Left colon (tissue), 2 donors: ENCODE measurements around the gene IFNG-AS1. TPM values are rescaled to one million over a fixed set of nuclear protein-coding genes. Genes with fewer than 3 reads are reported as not detected.

ENCODE experiments used
- ATAC-seq: fragments of 200-7000 bp; cut with Tn5 transposase; one replicate; pipeline ENCODE4 v1.9.1; 2020; ENCODE audit warnings: mild to moderate bottlenecking, moderate library complexity
- DNase-seq, 2 donors: peaks; one replicate each; pipeline ENCODE4 v3.0.0-alpha.2; 2020
- intact Hi-C, 2 donors: fragments of 100-400 bp; cut with DNase I in 1 of 2; cut with micrococcal nuclease in 1 of 2; formaldehyde crosslinking; loops; one replicate each; pipeline versions ENCODE4 v1.11.2 to v1.14.0; 2022; cut with DNase I, micrococcal nuclease
- total RNA-seq, 2 donors: library from RNA; stranded (reverse); fragmentation: NEBNext Ultra II Directional; extraction: Animal tissue kit (Norgen Biotek cat#: 25700); gene quantifications; one replicate each; pipeline ENCODE4 v1.2.1, GENCODE V29; 2021
- donor health status: DM: no; HTN: no; CAD: no.
- donor health status: DM: yes; HTN: yes; CAD: no.

IFNG-AS1 gene
- total RNA-seq, 2 donors from 2014 or later: 0.56 TPM; not detected in 1

- DNase-seq (no peak), ATAC-seq (no peak)
- intact Hi-C loops: no loop called here
Measured at GRCh38 chr12:68028647-68029046, 39.4 kb downstream of the IFNG-AS1 start.

GRCh38 chr12:68030248-68030647, 41.0 kb downstream of the IFNG-AS1 start:
- ATAC-seq (no peak), DNase-seq (no peak)
- intact Hi-C loops: no loop called here

- ATAC-seq: no peak
- intact Hi-C loops: no loop called here
- DNase-seq: no peak
Measured at GRCh38 chr12:68031174-68031573, 41.9 kb downstream of the IFNG-AS1 start.

DNA sequence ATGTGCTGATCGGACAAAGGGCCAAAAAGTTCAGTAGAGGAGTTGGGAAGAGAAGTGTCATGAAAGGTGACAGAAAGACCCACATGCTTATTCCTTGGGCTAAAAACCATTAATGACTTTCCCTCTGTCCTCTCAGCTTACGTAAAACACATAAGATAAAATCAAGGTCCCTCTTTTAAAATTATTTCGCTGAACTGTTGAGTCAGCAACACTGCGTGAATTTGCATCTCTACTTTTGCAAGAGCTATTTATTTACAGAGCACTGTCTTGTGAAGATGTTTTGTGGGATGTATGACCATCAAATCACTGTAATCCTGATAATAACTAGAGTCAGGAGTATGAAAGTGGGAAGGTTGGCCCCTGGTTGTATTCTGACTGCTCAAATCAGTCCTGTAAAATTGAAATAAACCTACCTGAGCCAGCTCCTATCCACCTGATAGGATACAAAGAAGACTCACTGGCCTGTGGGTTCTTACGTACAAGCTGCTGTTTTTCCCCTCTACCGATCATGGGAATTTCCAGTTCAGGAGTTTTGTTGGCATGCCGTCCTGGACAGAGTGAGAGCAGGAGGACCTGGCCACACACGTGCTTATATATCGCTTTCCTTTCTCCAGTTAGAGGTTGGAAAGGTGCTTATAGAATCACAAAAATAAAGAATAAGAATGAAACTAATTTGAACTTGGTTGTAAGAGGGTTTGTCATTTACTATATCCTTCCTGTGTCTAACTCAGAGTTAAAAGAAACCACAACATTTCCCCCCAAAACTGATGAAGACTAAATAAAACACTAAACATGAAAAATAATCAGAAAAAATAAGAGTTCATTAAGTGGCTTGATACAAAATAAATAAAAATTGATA, 42.9 kb downstream of the IFNG-AS1 start:
- ATAC-seq: no peak
- intact Hi-C loops: no loop called here
- no peak for DNase-seq

- ATAC-seq (no peak), DNase-seq (no peak)
- intact Hi-C loops: no loop called here
Measured at GRCh38 chr12:68034567-68034966, 45.3 kb downstream of the IFNG-AS1 start.

GRCh38 chr12:68036642-68037041, 47.4 kb downstream of the IFNG-AS1 start:
- DNase-seq: no peak

DNA sequence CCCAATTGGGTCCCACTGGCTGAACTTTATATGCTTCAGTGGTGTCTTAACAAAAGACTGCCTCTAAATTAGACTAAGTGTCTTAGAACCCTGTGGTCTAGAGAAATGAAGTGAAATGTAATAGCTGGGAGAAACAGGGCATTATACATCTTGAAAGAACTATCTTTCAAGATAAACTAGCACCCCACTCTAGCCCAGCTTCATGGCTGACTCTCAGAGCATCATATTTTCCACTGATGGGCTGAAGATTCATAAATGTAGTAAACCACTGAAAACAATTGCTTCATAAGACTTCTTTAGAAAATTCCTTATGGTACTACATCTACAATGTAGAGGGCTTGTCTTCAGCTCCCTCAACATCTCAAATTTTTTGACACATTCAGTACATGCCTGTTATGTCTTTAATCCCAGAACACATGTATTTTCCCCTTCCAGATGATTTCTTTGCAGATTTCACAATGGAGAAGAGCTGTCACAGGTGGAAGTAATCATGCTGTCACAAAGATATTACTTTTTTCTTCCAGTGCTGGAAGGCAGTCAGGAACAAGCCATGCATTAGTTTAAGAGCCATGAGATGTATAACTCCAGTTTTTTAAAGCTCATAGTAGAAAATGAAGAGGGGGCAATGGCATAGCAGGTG, 48.5 kb downstream of the IFNG-AS1 start:
- no peak for DNase-seq
- intact Hi-C loops: no loop called here
- ATAC-seq: no peak

More at GRCh38 chr12:68036642-68037041, 47.4 kb downstream of the IFNG-AS1 start:
- intact Hi-C loops: no loop called here
- no peak for ATAC-seq

GRCh38 chr12:68038650-68039049, 49.4 kb downstream of the IFNG-AS1 start:
- ATAC-seq: no peak
- intact Hi-C loops: no loop called here

DNA sequence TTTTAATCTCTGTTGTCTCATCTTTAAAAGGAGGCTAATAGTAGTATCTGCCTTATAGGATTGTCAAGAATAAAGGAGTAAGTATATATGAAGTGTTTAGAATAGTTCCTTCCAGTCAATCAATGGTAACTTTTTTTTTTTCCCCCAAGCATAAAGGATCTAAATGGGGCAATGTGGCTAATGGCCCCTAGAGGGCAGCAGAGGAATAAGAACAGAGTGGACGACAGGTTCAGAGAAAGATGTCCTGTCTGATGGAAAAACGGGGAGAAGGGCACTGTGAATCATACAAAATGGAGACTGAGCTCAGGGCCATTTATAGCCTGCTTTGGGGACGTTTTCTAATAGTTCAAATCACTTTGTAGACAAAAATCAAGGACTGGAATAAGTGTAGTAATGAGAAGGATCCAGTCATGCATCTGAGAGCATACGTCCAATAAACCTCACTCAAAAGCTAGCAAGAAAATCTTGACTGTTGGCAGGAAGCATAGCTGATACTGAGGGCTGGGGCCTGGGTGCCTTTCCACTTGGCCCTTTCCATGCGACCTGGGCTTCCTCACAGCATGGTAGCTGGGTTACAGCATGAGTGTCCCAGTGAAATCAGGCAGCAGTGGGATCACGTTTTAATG, 51.3 kb downstream of the IFNG-AS1 start:
- peak; percentile 26 to 73 for DNase-seq
- ATAC-seq: peak; percentile 66
- intact Hi-C loops: no loop called here

More at GRCh38 chr12:68038650-68039049, 49.4 kb downstream of the IFNG-AS1 start:
- no peak for DNase-seq

DNA sequence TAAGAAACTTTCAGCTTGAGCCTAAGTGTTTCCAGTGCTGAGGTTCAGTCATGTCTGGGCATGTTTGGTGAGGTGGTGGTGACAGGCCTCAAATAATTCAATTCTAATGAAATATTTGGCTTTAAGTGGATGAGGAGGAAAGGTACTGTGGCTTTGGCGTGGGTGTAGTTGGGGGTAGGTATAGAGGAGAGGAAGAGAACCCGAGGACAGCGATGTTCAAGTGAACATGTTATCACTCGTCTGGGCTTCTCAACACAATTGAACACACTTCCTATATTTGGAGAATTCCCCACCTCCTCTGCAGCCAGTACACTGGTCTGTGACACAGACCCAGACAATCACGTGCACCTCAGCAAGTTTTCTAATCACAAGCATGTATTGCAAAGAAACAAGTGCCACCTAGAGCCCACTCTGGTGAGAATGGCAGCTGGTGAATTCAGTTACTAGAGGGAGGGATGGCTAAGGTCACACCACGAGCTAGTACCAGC, 53.0 kb downstream of the IFNG-AS1 start:
- DNase-seq (no peak), ATAC-seq (no peak)
- intact Hi-C loops: no loop called here

GRCh38 chr12:68043435-68043834, 54.2 kb downstream of the IFNG-AS1 start:
- intact Hi-C loops: no loop called here

GRCh38 chr12:68048648-68049297, 59.5 kb downstream of the IFNG-AS1 start:
- DNase-seq (no peak), ATAC-seq (no peak)
- intact Hi-C loops: no loop called here

More at GRCh38 chr12:68043435-68043834, 54.2 kb downstream of the IFNG-AS1 start:
- no peak for ATAC-seq
- no peak for DNase-seq

DNA sequence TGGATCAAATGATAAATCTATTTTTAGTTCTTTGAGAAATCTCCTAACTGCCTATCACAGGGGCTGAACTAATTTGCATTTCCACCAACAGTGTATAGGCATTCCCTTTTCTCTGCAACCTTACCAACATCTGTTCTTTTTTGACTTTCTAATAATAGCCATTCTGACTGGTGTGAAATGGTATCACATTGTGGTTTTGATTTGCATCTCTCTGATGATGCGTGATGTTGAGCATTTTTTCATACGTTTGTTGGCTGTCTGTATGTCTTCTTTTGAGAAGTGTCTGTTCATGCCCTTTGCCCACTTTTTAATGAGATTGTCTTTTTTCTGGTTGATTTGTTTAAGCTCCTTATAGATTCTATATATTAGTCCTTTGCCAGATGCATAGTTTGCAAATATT, 67.1 kb downstream of the IFNG-AS1 start:
- no peak for ATAC-seq
- intact Hi-C loops: no loop called here
- no peak for DNase-seq

GRCh38 chr12:68063900-68064590, 74.8 kb downstream of the IFNG-AS1 start:
- ATAC-seq: no peak
- intact Hi-C loops: no loop called here
- DNase-seq: no peak

DNA sequence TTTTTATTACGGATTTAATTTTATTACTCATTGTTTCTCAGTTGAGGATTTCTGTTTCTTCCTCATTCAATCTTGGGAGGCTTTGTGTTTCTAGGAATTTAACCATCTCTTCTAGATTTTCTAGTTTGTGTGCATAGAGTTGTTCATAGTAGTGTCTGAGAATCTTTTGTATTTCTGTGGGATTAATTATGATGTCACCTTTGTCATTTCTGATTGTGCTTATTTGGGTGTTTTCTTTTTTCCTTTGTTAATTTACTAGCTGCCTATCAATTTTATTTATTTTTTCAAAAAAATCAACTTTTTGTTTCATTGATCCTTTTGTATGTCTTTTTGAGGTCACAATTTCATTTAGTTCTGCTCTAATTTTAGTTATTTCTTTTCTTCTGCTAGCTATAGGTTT, 75.9 kb downstream of the IFNG-AS1 start:
- ATAC-seq (no peak), DNase-seq (no peak)
- intact Hi-C loops: no loop called here

GRCh38 chr12:68065687-68066086, 76.4 kb downstream of the IFNG-AS1 start:
- ATAC-seq (no peak), DNase-seq (no peak)
- intact Hi-C loops: no loop called here

DNA sequence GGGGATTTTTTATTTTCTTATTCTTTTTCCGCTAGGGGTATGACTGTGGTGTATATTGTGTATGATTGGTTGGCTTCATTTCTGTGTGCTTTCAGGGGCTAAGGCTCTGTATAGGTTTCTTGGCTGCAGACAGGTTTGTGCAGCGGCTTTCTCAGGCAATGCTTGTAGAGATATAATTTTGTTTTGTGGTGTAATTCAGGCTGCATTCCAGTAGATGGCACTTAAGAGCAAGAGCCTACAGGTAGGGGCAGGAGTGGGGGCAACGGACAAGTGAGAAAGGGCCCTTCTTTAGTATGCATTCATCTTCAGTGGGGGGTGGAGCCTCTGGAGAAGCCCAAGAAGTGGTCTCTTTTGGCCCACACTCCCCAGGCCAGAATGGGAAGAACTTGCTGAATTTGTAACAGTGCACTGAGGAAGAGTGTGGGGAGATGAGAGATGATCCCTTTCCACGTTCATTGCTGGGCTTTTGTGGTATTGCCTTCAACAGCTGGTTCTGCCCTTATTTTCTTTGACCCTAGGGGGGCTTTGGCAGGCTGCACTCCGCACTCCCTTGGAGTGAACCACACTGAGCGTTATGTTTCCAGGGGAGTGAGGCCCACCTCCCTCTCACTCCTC, 78.6 kb downstream of the IFNG-AS1 start:
- intact Hi-C loops: no loop called here
- no peak for ATAC-seq

GRCh38 chr12:68069275-68069674, 80.0 kb downstream of the IFNG-AS1 start:
- no peak for DNase-seq
- intact Hi-C loops: no loop called here
- ATAC-seq: no peak

More for the DNA sequence above, 78.6 kb downstream of the IFNG-AS1 start:
- no peak for DNase-seq
